ENCODE results near the gene BICD2. TPM values are rescaled to one million over a fixed set of nuclear protein-coding genes. Genes with fewer than 3 reads are reported as not detected.

BICD2 gene
- total and polyA plus RNA-seq, 2 donors (not counting 1 experiment from before 2014, with no cell fraction given), result 9.1 to 35.8 TPM

GRCh38 chr9:92737611-92738299 is 26.9 kb downstream of the BICD2 start:
- no peak overlapping the region for H3K27ac ChIP-seq (ENCODE audit: insufficient read depth, low read length)
- H3K4me1 ChIP-seq (ENCODE audit: control insufficient read depth, extremely low read depth, insufficient read depth, low read length), result peaks cover 2% of the 10 kb centered on the region
- no peak overlapping the region for H2AFZ ChIP-seq (ENCODE audit: low read length)
- TF ChIP-seq EZH2 (IDR thresholded peaks at IDR 0.05; ENCODE audit: low read length, missing control alignments), result no peak
- no peak for TF ChIP-seq CTCF (conservative IDR thresholded peaks at IDR 0.05 in 1 of 2, IDR thresholded peaks at IDR 0.05 in 1 of 2; ENCODE audit: low read depth in 1 of 2, low read length in 2 of 2)
- no peaks in the 10 kb centered on the region for H3K36me3 ChIP-seq (ENCODE audit: control insufficient read depth, insufficient read depth, low read length)
- H3K79me2 ChIP-seq (ENCODE audit: control insufficient read depth, insufficient read depth, low read length), result peaks cover 63% of the 10 kb centered on the region
- no peaks in the 10 kb centered on the region for H4K20me1 ChIP-seq (ENCODE audit: control insufficient read depth, extremely low read depth, insufficient read depth, low read length)
- H3K9ac ChIP-seq (ENCODE audit: insufficient read depth, low read length), result no peak overlapping the region
- no peak overlapping the region for H3K4me2 ChIP-seq (ENCODE audit: extremely low read depth, insufficient read depth, low read length)
- H3K4me3 ChIP-seq (replicated peaks in 1 of 4; ENCODE audit: control extremely low read depth in 1 of 4, insufficient read depth in 1 of 4, low read depth in 3 of 4, low read length in 4 of 4), result no peak overlapping the region
- H3K27me3 ChIP-seq (ENCODE audit: control insufficient read depth, insufficient read depth, low read length), result no peaks in the 10 kb centered on the region
- no peak for DNase-seq (ENCODE audit: low read depth in 2 of 2)
- H3K9me3 ChIP-seq (ENCODE audit: control insufficient read depth, insufficient read depth, low read depth, low read length), result no peaks in the 10 kb centered on the region

GRCh38 chr9:92737216-92737606 is 27.4 kb downstream of the BICD2 start:
- H4K20me1 ChIP-seq (ENCODE audit: control insufficient read depth, extremely low read depth, insufficient read depth, low read length), result no peaks in the 10 kb centered on the region
- H3K36me3 ChIP-seq (ENCODE audit: control insufficient read depth, insufficient read depth, low read length), result no peaks in the 10 kb centered on the region
- no peak overlapping the region for H3K4me3 ChIP-seq (replicated peaks in 1 of 4; ENCODE audit: control extremely low read depth in 1 of 4, insufficient read depth in 1 of 4, low read depth in 3 of 4, low read length in 4 of 4)
- no peak overlapping the region for H3K4me2 ChIP-seq (ENCODE audit: extremely low read depth, insufficient read depth, low read length)
- no peak overlapping the region for H2AFZ ChIP-seq (ENCODE audit: low read length)
- no peaks in the 10 kb centered on the region for H3K27me3 ChIP-seq (ENCODE audit: control insufficient read depth, insufficient read depth, low read length)
- peaks cover 2% of the 10 kb centered on the region for H3K4me1 ChIP-seq (ENCODE audit: control insufficient read depth, extremely low read depth, insufficient read depth, low read length)
- no peaks in the 10 kb centered on the region for H3K9me3 ChIP-seq (ENCODE audit: control insufficient read depth, insufficient read depth, low read depth, low read length)
- H3K79me2 ChIP-seq (ENCODE audit: control insufficient read depth, insufficient read depth, low read length), result peaks cover 60% of the 10 kb centered on the region
- H3K27ac ChIP-seq (ENCODE audit: insufficient read depth, low read length), result no peak overlapping the region
- H3K9ac ChIP-seq (ENCODE audit: insufficient read depth, low read length), result no peak overlapping the region
- TF ChIP-seq CTCF (conservative IDR thresholded peaks at IDR 0.05 in 1 of 2, IDR thresholded peaks at IDR 0.05 in 1 of 2; ENCODE audit: low read depth in 1 of 2, low read length in 2 of 2) (no peak), EZH2 (IDR thresholded peaks at IDR 0.05; ENCODE audit: low read length, missing control alignments) (no peak)
- peak in 1 of 2 donors; percentile 65 for DNase-seq (ENCODE audit: low read depth in 2 of 2)

GRCh38 chr9:92736563-92737215 is 27.9 kb downstream of the BICD2 start:
- no peaks in the 10 kb centered on the region for H4K20me1 ChIP-seq (ENCODE audit: control insufficient read depth, extremely low read depth, insufficient read depth, low read length)
- no peak overlapping the region for H3K9ac ChIP-seq (ENCODE audit: insufficient read depth, low read length)
- H3K4me2 ChIP-seq (ENCODE audit: extremely low read depth, insufficient read depth, low read length), result no peak overlapping the region
- H3K4me3 ChIP-seq (replicated peaks in 1 of 4; ENCODE audit: control extremely low read depth in 1 of 4, insufficient read depth in 1 of 4, low read depth in 3 of 4, low read length in 4 of 4), result no peak overlapping the region
- peaks cover 2% of the 10 kb centered on the region for H3K4me1 ChIP-seq (ENCODE audit: control insufficient read depth, extremely low read depth, insufficient read depth, low read length)
- H3K27me3 ChIP-seq (ENCODE audit: control insufficient read depth, insufficient read depth, low read length), result no peaks in the 10 kb centered on the region
- no peak for DNase-seq (ENCODE audit: low read depth in 2 of 2)
- no peaks in the 10 kb centered on the region for H3K36me3 ChIP-seq (ENCODE audit: control insufficient read depth, insufficient read depth, low read length)
- H3K27ac ChIP-seq (ENCODE audit: insufficient read depth, low read length), result no peak overlapping the region
- H3K79me2 ChIP-seq (ENCODE audit: control insufficient read depth, insufficient read depth, low read length), result peaks cover 60% of the 10 kb centered on the region
- H2AFZ ChIP-seq (ENCODE audit: low read length), result no peak overlapping the region
- no peak for TF ChIP-seq CTCF (conservative IDR thresholded peaks at IDR 0.05 in 1 of 2, IDR thresholded peaks at IDR 0.05 in 1 of 2; ENCODE audit: low read depth in 1 of 2, low read length in 2 of 2)
- no peak for TF ChIP-seq EZH2 (IDR thresholded peaks at IDR 0.05; ENCODE audit: low read length, missing control alignments)
- no peaks in the 10 kb centered on the region for H3K9me3 ChIP-seq (ENCODE audit: control insufficient read depth, insufficient read depth, low read depth, low read length)
